A673 (cell line): Measurements from ENCODE around the gene ACP2.

Source experiments
- CTCF ChIP-seq: fragments of 300-800, 200-600 bp; sonication (generic); conservative IDR thresholded peaks from 2 replicates; pipeline ENCODE4 v1.5.1; 2017; ENCODE audit warnings: low read depth, mild to moderate bottlenecking, antibody characterized with exemption, low read length, moderate library complexity, mixed read lengths
- EZH2 ChIP-seq: fragments of 200-600 bp; sonication (generic); IDR thresholded peaks from 2 replicates; pipeline ENCODE4 v1.6.1; 2017; ENCODE audit warnings: borderline replicate concordance, low read depth, mild to moderate bottlenecking, mixed read lengths, antibody characterized with exemption, low read length; ENCODE audit not compliant: poor library complexity, severe bottlenecking

GRCh38 chr11:47289856-47290255, 41.2 kb upstream of the ACP2 start:
- no peak for TF ChIP-seq EZH2
- TF ChIP-seq CTCF, result no peak
